ENCODE measurements around the gene LIN7C. TPM values are rescaled to one million over a fixed set of nuclear protein-coding genes. Genes with fewer than 3 reads are reported as not detected.

Gene LIN7C
- total RNA-seq, 3 donors from 2014 or later = 37.8 to 41.2 (median 40.5) TPM

- H3K4me1 ChIP-seq (ENCODE audit: low read depth) = peaks cover 11% of the 10 kb centered on the region
- no peaks in the 10 kb centered on the region for H3K36me3 ChIP-seq (ENCODE audit: low read depth)
- no peaks in the 10 kb centered on the region for H3K9me3 ChIP-seq
- ATAC-seq (no peak), DNase-seq (no peak)
- no peak overlapping the region for H3K4me3 ChIP-seq
- TF ChIP-seq CTCF (IDR thresholded peaks at IDR 0.05) = no peak
- intact Hi-C loops (cut with DNase I, micrococcal nuclease) = loop anchor here in 1 of 2 donors (10.0 kb wide), 1 partner anchor 753 kb away; no protein-coding TSS in a partner anchor
Measured at GRCh38 chr11:27507557-27508322, 1.2 kb upstream of the LIN7C start.

- no peak for DNase-seq
- no peak for TF ChIP-seq CTCF (IDR thresholded peaks at IDR 0.05)
- peaks cover 11% of the 10 kb centered on the region for H3K4me1 ChIP-seq (ENCODE audit: low read depth)
- intact Hi-C loops (cut with DNase I, micrococcal nuclease) = loop anchor here in 1 of 2 donors (10.0 kb wide), 1 partner anchor 751 kb away; no protein-coding TSS in a partner anchor
- no peaks in the 10 kb centered on the region for H3K36me3 ChIP-seq (ENCODE audit: low read depth)
- H3K9me3 ChIP-seq = no peaks in the 10 kb centered on the region
- H3K4me3 ChIP-seq = peak overlapping the region; percentile 86
- peak; percentile 3 for ATAC-seq
Measured at GRCh38 chr11:27505781-27506180, 788 bp downstream of the LIN7C start.

- ATAC-seq (no peak), DNase-seq (no peak)
- TF ChIP-seq CTCF (IDR thresholded peaks at IDR 0.05) = no peak
- peaks cover 11% of the 10 kb centered on the region for H3K4me1 ChIP-seq (ENCODE audit: low read depth)
- H3K36me3 ChIP-seq (ENCODE audit: low read depth) = peaks cover 7% of the 10 kb centered on the region
- intact Hi-C loops (cut with DNase I, micrococcal nuclease) = loop anchor here in 1 of 2 donors (10.0 kb wide), 1 partner anchor 749 kb away; no protein-coding TSS in a partner anchor
- no peak overlapping the region for H3K4me3 ChIP-seq
- no peaks in the 10 kb centered on the region for H3K9me3 ChIP-seq
Measured at GRCh38 chr11:27504205-27504604, 2.4 kb downstream of the LIN7C start.

- intact Hi-C loops (cut with DNase I, micrococcal nuclease) = loop anchor here in 1 of 2 donors (10.0 kb wide), 1 partner anchor 746 kb away; no protein-coding TSS in a partner anchor
- no peaks in the 10 kb centered on the region for H3K9me3 ChIP-seq
- peaks cover 14% of the 10 kb centered on the region for H3K4me1 ChIP-seq (ENCODE audit: low read depth)
- peaks cover 7% of the 10 kb centered on the region for H3K36me3 ChIP-seq (ENCODE audit: low read depth)
- H3K4me3 ChIP-seq = no peak overlapping the region
- TF ChIP-seq CTCF (IDR thresholded peaks at IDR 0.05) = no peak
- ATAC-seq (no peak), DNase-seq (no peak)
Measured at GRCh38 chr11:27501100-27501499, 5.5 kb downstream of the LIN7C start.

GRCh38 chr11:27497911-27498310 lies 8.7 kb downstream of the LIN7C start:
- no peak for TF ChIP-seq CTCF (IDR thresholded peaks at IDR 0.05)
- peaks cover 7% of the 10 kb centered on the region for H3K36me3 ChIP-seq (ENCODE audit: low read depth)
- no peaks in the 10 kb centered on the region for H3K9me3 ChIP-seq

More at GRCh38 chr11:27497911-27498310, 8.7 kb downstream of the LIN7C start:
- Histone ChIP-seq H3K4me1 (ENCODE audit: low read depth) (peaks cover 3% of the 10 kb centered on the region), H3K4me3 (no peak overlapping the region)
- peak; percentile 52 for ATAC-seq
- intact Hi-C loops (cut with DNase I, micrococcal nuclease) = no loop called here
- no peak for DNase-seq
